Neuronal stem cell (in vitro differentiated cells): Measurements from ENCODE around the gene DSTYK.

Source experiments
- DNase-seq: peaks from one replicate; pipeline ENCODE4 v3.0.0-alpha.2; 2013; ENCODE audit warnings: low spot score
- H2AFZ ChIP-seq: one replicate; pipeline ENCODE4 v1.6.1; 2013; ENCODE audit warnings: mild to moderate bottlenecking, low read length, inconsistent platforms
- H2AK5ac ChIP-seq: 2 replicates; pipeline ENCODE4 v1.6.1; 2013; ENCODE audit warnings: low read depth, mild to moderate bottlenecking, inconsistent platforms, low read length, moderate library complexity, mixed read lengths
- H2BK120ac ChIP-seq: 2 replicates; pipeline ENCODE4 v1.6.1; 2013; ENCODE audit warnings: low read depth, mild to moderate bottlenecking, inconsistent platforms, low read length, moderate library complexity, mixed read lengths
- H2BK12ac ChIP-seq: one replicate; pipeline ENCODE4 v1.6.1; 2013; ENCODE audit warnings: low read length, inconsistent platforms
- H2BK15ac ChIP-seq: 2 replicates; pipeline ENCODE4 v1.6.1; 2013; ENCODE audit warnings: mild to moderate bottlenecking, low read length, inconsistent platforms, mixed read lengths
- H2BK5ac ChIP-seq: one replicate; pipeline ENCODE4 v1.6.1; 2013; ENCODE audit warnings: inconsistent platforms, mild to moderate bottlenecking, low read length, moderate library complexity
- H3K14ac ChIP-seq: one replicate; pipeline ENCODE4 v1.6.1; 2013; ENCODE audit warnings: low read length, inconsistent platforms
- H3K18ac ChIP-seq: 2 replicates; pipeline ENCODE4 v1.6.1; 2013; ENCODE audit warnings: low read length, inconsistent platforms
- H3K23ac ChIP-seq: 2 replicates; pipeline ENCODE4 v1.6.1; 2013; ENCODE audit warnings: low read depth, mild to moderate bottlenecking, mixed read lengths, low read length, inconsistent platforms; ENCODE audit not compliant: poor library complexity
- H3K27ac ChIP-seq: replicated peaks from 3 replicates; pipeline ENCODE4 v1.5.1; 2013; ENCODE audit warnings: low read length, inconsistent platforms
- H3K27me3 ChIP-seq, 3 experiments: 2 replicates each; pipeline ENCODE4 v1.6.1; 2013; ENCODE audit warnings: low read length in 3 of 3, mild to moderate bottlenecking in 2 of 3, inconsistent platforms in 1 of 3, low read depth in 1 of 3, mixed read lengths in 1 of 3, moderate library complexity in 1 of 3; ENCODE audit not compliant: control insufficient read depth in 3 of 3, insufficient read depth in 3 of 3
- H3K36me3 ChIP-seq, 2 donors: replicated peaks in 1 of 2; 2 replicates each; pipeline ENCODE4 v1.6.1; 2013; ENCODE audit warnings: low read length in 2 of 2; ENCODE audit not compliant: control insufficient read depth in 2 of 2, insufficient read depth in 2 of 2
- H3K4ac ChIP-seq: 2 replicates; pipeline ENCODE4 v1.6.1; 2013; ENCODE audit warnings: inconsistent platforms, mild to moderate bottlenecking, low read length, moderate library complexity
- H3K4me1 ChIP-seq, 2 donors: 1 replicate in 1 of 2; 2 replicates in 1 of 2; pipeline ENCODE4 v1.6.1; 2013; ENCODE audit warnings: low read length in 2 of 2, low read depth in 1 of 2; ENCODE audit not compliant: control insufficient read depth in 2 of 2, insufficient read depth in 1 of 2
- H3K4me2 ChIP-seq: one replicate; pipeline ENCODE4 v1.6.1; 2013; ENCODE audit warnings: mild to moderate bottlenecking, low read length, inconsistent platforms; ENCODE audit not compliant: insufficient read depth, poor library complexity, severe bottlenecking
- H3K4me3 ChIP-seq, 2 donors: 2 replicates each; pipeline ENCODE4 v1.5.1; 2013; ENCODE audit warnings: low read length in 2 of 2, mild to moderate bottlenecking in 2 of 2, inconsistent platforms in 1 of 2, moderate library complexity in 1 of 2
- H3K79me1 ChIP-seq: one replicate; pipeline ENCODE4 v1.6.1; 2013; ENCODE audit warnings: low read depth, mild to moderate bottlenecking, inconsistent platforms, low read length, moderate library complexity
- H3K9ac ChIP-seq: one replicate; pipeline ENCODE4 v1.6.1; 2013; ENCODE audit warnings: mild to moderate bottlenecking, low read depth, low read length, inconsistent platforms; ENCODE audit not compliant: poor library complexity
- H3K9me3 ChIP-seq, 2 donors: replicated peaks in 1 of 2; 2 replicates each; pipeline versions ENCODE3 to v1.6.1; 2013; ENCODE audit warnings: low read length in 2 of 2, mild to moderate bottlenecking in 2 of 2, inconsistent platforms in 1 of 2, low read depth in 1 of 2, mixed read lengths in 1 of 2, moderate library complexity in 1 of 2; ENCODE audit not compliant: control insufficient read depth in 2 of 2, insufficient read depth in 1 of 2
- H4K8ac ChIP-seq: one replicate; pipeline ENCODE4 v1.6.1; 2013; ENCODE audit warnings: low read depth, mild to moderate bottlenecking, inconsistent platforms, low read length, moderate library complexity
- H4K91ac ChIP-seq: one replicate; pipeline ENCODE4 v1.6.1; 2013; ENCODE audit warnings: low read length, low read depth, mild to moderate bottlenecking, inconsistent platforms; ENCODE audit not compliant: poor library complexity
- WGBS, 2 donors: extraction: QIAGEN DNeasy Blood & Tissue Kit; methylation state at CpG; one replicate each; pipeline ENCODE4 v1.1.7; 2013; ENCODE audit warnings: missing lambda C conversion rate in 2 of 2, mixed read lengths in 1 of 2; ENCODE audit not compliant: insufficient read length in 2 of 2, insufficient replicate concordance in 1 of 2; ENCODE audit errors: extremely low coverage in 2 of 2; 5-methylcytosine and 5-hydroxymethylcytosine counted together

Gene DSTYK

GRCh38 chr1:205188098-205188497 lies 23.4 kb downstream of the DSTYK start:
- no peak overlapping the region for H3K4ac ChIP-seq
- WGBS, 2 donors, result no CpG with 5 or more reads among the region's 2 CpGs

GRCh38 chr1:205187420-205187819 lies 24.1 kb downstream of the DSTYK start:
- H3K4me2 ChIP-seq, result no peak overlapping the region
- H3K27me3 ChIP-seq, result no peaks in the 10 kb centered on the region
- no peak overlapping the region for H3K27ac ChIP-seq
- no CpG with 5 or more reads among the region's 10 CpGs for WGBS, 2 donors
- H3K23ac ChIP-seq, result no peak overlapping the region
- no peak overlapping the region for H2BK120ac ChIP-seq
- no peak overlapping the region for H3K18ac ChIP-seq
- H3K79me1 ChIP-seq, result peaks cover 3% of the 10 kb centered on the region
- peaks cover 2 to 11% of the 10 kb centered on the region in 2 donors for H3K4me1 ChIP-seq
- no peak for DNase-seq
- H2BK12ac ChIP-seq, result no peak overlapping the region
- no peaks in the 10 kb centered on the region for H3K9me3 ChIP-seq
- no peak overlapping the region for H2BK15ac ChIP-seq
- no peak overlapping the region for H2AK5ac ChIP-seq
- H3K36me3 ChIP-seq, result peaks cover 4 to 14% of the 10 kb centered on the region in 2 donors
- no peak overlapping the region for H3K4me3 ChIP-seq
- H3K14ac ChIP-seq, result no peak overlapping the region
- no peak overlapping the region for H2AFZ ChIP-seq
- no peak overlapping the region for H3K4ac ChIP-seq
- no peak overlapping the region for H2BK5ac ChIP-seq
- H4K8ac ChIP-seq, result no peak overlapping the region
- no peak overlapping the region for H4K91ac ChIP-seq
- H3K9ac ChIP-seq, result no peak overlapping the region

More at GRCh38 chr1:205188098-205188497, 23.4 kb downstream of the DSTYK start:
- H2AFZ ChIP-seq, result no peak overlapping the region
- no peak overlapping the region for H3K4me2 ChIP-seq
- H3K79me1 ChIP-seq, result peaks cover 3% of the 10 kb centered on the region
- no peak overlapping the region for H2BK5ac ChIP-seq
- no peak overlapping the region for H3K23ac ChIP-seq
- no peaks in the 10 kb centered on the region for H3K9me3 ChIP-seq
- no peak overlapping the region for H4K8ac ChIP-seq
- no peak overlapping the region for H3K14ac ChIP-seq
- no peak overlapping the region for H2BK120ac ChIP-seq
- H3K4me3 ChIP-seq, result no peak overlapping the region
- no peak overlapping the region for H2BK15ac ChIP-seq
- no peak overlapping the region for H3K18ac ChIP-seq
- no peak for DNase-seq
- no peak overlapping the region for H2BK12ac ChIP-seq
- no peak overlapping the region for H4K91ac ChIP-seq
- H3K27ac ChIP-seq, result no peak overlapping the region
- H3K36me3 ChIP-seq, result peaks cover 4 to 14% of the 10 kb centered on the region in 2 donors
- H3K27me3 ChIP-seq, result no peaks in the 10 kb centered on the region
- no peak overlapping the region for H2AK5ac ChIP-seq
- peaks cover 4 to 16% of the 10 kb centered on the region in 2 donors for H3K4me1 ChIP-seq
- no peak overlapping the region for H3K9ac ChIP-seq

- Histone ChIP-seq H3K4me1 (peaks cover 1 to 5% of the 10 kb centered on the region in 2 donors), H4K91ac (no peak overlapping the region)
- DNase-seq, result no peak
These were observed 25.3 kb downstream of the DSTYK start for GRCh38 chr1:205186191-205186590.

GRCh38 chr1:205183676-205184335 lies 27.7 kb downstream of the DSTYK start:
- Histone ChIP-seq H2AK5ac (no peak overlapping the region), H4K8ac (no peak overlapping the region), H3K27ac (no peak overlapping the region), H2BK15ac (no peak overlapping the region), H3K18ac (no peak overlapping the region), H3K4me2 (no peak overlapping the region), H3K4me3 (no peak overlapping the region), H3K14ac (no peak overlapping the region), H3K79me1 (peaks cover 3% of the 10 kb centered on the region), H2BK120ac (no peak overlapping the region), H2AFZ (no peak overlapping the region), H3K23ac (no peak overlapping the region), H2BK12ac (no peak overlapping the region), H3K9me3 (no peaks in the 10 kb centered on the region), H2BK5ac (no peak overlapping the region), H4K91ac (no peak overlapping the region), H3K4ac (no peak overlapping the region), H3K36me3 (peaks cover 4 to 20% of the 10 kb centered on the region in 2 donors), H3K27me3 (no peaks in the 10 kb centered on the region), H3K4me1 (no peaks in the 10 kb centered on the region), H3K9ac (no peak overlapping the region)
- no CpG with 5 or more reads among the region's 4 CpGs for WGBS, 2 donors
- DNase-seq, result no peak

More at GRCh38 chr1:205186191-205186590, 25.3 kb downstream of the DSTYK start:
- Histone ChIP-seq H3K9ac (no peak overlapping the region), H3K23ac (no peak overlapping the region), H2BK15ac (no peak overlapping the region), H2BK5ac (no peak overlapping the region), H4K8ac (no peak overlapping the region), H3K36me3 (peaks cover 4 to 20% of the 10 kb centered on the region in 2 donors), H3K18ac (no peak overlapping the region), H3K27ac (no peak overlapping the region), H2AFZ (no peak overlapping the region), H3K14ac (no peak overlapping the region), H2BK120ac (no peak overlapping the region), H3K4me3 (no peak overlapping the region), H3K9me3 (no peaks in the 10 kb centered on the region), H3K27me3 (no peaks in the 10 kb centered on the region), H2BK12ac (no peak overlapping the region), H3K79me1 (peaks cover 3% of the 10 kb centered on the region), H3K4me2 (no peak overlapping the region), H2AK5ac (no peak overlapping the region), H3K4ac (no peak overlapping the region)
